Loucy (cell line): ENCODE measurements around the gene HMGXB3.
A peak's percentile ranks its signal among the peaks of the same experiment; 100 is the strongest.

Source experiments
- H2AFZ ChIP-seq: fragments of 200-600 bp; sonication (generic); 2 replicates; pipeline ENCODE4 v1.6.0; 2016; ENCODE audit warnings: antibody characterized with exemption, mild to moderate bottlenecking, low read length, moderate library complexity
- H3F3A ChIP-seq: fragments of 200-600 bp; 2 replicates; pipeline ENCODE4 v1.6.0; 2016; ENCODE audit warnings: antibody characterized with exemption, low read depth, mild to moderate bottlenecking
- H3K27me3 ChIP-seq: fragments of 200-600 bp; sonication (generic); 2 replicates; pipeline ENCODE4 v1.6.1; 2014; ENCODE audit warnings: low read length, mild to moderate bottlenecking; ENCODE audit not compliant: insufficient read depth, poor library complexity, severe bottlenecking
- H3K36me3 ChIP-seq: fragments of 200-600 bp; sonication (generic); 2 replicates; pipeline ENCODE4 v1.6.1; 2016; ENCODE audit warnings: low read length; ENCODE audit not compliant: insufficient read depth
- H3K4me1 ChIP-seq: fragments of 200-600 bp; sonication (generic); 2 replicates; pipeline ENCODE4 v1.5.1; 2014; ENCODE audit warnings: low read length, mild to moderate bottlenecking; ENCODE audit not compliant: insufficient read depth, poor library complexity, severe bottlenecking
- H3K4me2 ChIP-seq: fragments of 200-600 bp; sonication (generic); 2 replicates; pipeline ENCODE4 v1.6.0; 2014; ENCODE audit warnings: antibody characterized with exemption, low read length, low read depth, mild to moderate bottlenecking; ENCODE audit not compliant: poor library complexity, severe bottlenecking
- H3K4me3 ChIP-seq: fragments of 200-600 bp; sonication (generic); 2 replicates; pipeline ENCODE4 v1.5.1; 2014; ENCODE audit warnings: low read length, mild to moderate bottlenecking, mixed read lengths; ENCODE audit not compliant: poor library complexity, severe bottlenecking
- H3K79me2 ChIP-seq: fragments of 200-600 bp; sonication (generic); 2 replicates; pipeline ENCODE4 v1.6.1; 2014; ENCODE audit warnings: low read length; ENCODE audit not compliant: insufficient read depth
- H3K9ac ChIP-seq: fragments of 200-600 bp; sonication (generic); 2 replicates; pipeline ENCODE4 v1.6.0; 2014; ENCODE audit warnings: mild to moderate bottlenecking, low read depth, low read length, moderate library complexity; ENCODE audit not compliant: poor library complexity, severe bottlenecking
- H3K9me2 ChIP-seq: fragments of 200-600 bp; sonication (generic); replicated peaks from 2 replicates; pipeline ENCODE4 v1.6.1; 2016; ENCODE audit warnings: low read depth, low read length, mixed read lengths
- H3K9me3 ChIP-seq: fragments of 200-600 bp; sonication (generic); 2 replicates; pipeline ENCODE4 v1.6.1; 2014; ENCODE audit warnings: mild to moderate bottlenecking, antibody characterized with exemption, low read length, low read depth; ENCODE audit not compliant: insufficient read depth
- H4K20me1 ChIP-seq: fragments of 200-600 bp; sonication (generic); 2 replicates; pipeline ENCODE4 v1.6.0; 2014; ENCODE audit warnings: antibody characterized with exemption, low read length, mild to moderate bottlenecking; ENCODE audit not compliant: insufficient read depth, poor library complexity, severe bottlenecking
- EZH2phosphoT487 ChIP-seq: fragments of 200-600 bp; IDR thresholded peaks from 2 replicates; pipeline ENCODE4 v1.6.1; 2018; ENCODE audit warnings: antibody characterized with exemption, mild to moderate bottlenecking, moderate library complexity, borderline replicate concordance
- TF ChIP-seq, protein P1 (sequence below): fragments of 200-600 bp; sonication (generic); conservative IDR thresholded peaks from 2 replicates; pipeline ENCODE4 v1.5.1; 2014; ENCODE audit warnings: mild to moderate bottlenecking, antibody characterized with exemption, low read length

The HMGXB3 gene

GRCh38 chr5:150065346-150065745 lies 64.8 kb downstream of the HMGXB3 start:
- H3K27me3 ChIP-seq, result no peaks in the 10 kb centered on the region
- H3K9ac ChIP-seq, result no peak overlapping the region
- H3K9me2 ChIP-seq, result no peaks in the 10 kb centered on the region
- no peaks in the 10 kb centered on the region for H3F3A ChIP-seq
- no peaks in the 10 kb centered on the region for H3K79me2 ChIP-seq
- H3K36me3 ChIP-seq, result no peaks in the 10 kb centered on the region
- no peaks in the 10 kb centered on the region for H4K20me1 ChIP-seq
- H3K9me3 ChIP-seq, result no peaks in the 10 kb centered on the region
- no peak for TF ChIP-seq EZH2phosphoT487
- TF ChIP-seq, protein P1, sequence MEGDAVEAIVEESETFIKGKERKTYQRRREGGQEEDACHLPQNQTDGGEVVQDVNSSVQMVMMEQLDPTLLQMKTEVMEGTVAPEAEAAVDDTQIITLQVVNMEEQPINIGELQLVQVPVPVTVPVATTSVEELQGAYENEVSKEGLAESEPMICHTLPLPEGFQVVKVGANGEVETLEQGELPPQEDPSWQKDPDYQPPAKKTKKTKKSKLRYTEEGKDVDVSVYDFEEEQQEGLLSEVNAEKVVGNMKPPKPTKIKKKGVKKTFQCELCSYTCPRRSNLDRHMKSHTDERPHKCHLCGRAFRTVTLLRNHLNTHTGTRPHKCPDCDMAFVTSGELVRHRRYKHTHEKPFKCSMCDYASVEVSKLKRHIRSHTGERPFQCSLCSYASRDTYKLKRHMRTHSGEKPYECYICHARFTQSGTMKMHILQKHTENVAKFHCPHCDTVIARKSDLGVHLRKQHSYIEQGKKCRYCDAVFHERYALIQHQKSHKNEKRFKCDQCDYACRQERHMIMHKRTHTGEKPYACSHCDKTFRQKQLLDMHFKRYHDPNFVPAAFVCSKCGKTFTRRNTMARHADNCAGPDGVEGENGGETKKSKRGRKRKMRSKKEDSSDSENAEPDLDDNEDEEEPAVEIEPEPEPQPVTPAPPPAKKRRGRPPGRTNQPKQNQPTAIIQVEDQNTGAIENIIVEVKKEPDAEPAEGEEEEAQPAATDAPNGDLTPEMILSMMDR, result no peak
- no peak overlapping the region for H3K4me3 ChIP-seq
- no peak overlapping the region for H3K4me2 ChIP-seq
- H3K4me1 ChIP-seq, result peaks cover 37% of the 10 kb centered on the region
- H2AFZ ChIP-seq, result no peak overlapping the region

DNA sequence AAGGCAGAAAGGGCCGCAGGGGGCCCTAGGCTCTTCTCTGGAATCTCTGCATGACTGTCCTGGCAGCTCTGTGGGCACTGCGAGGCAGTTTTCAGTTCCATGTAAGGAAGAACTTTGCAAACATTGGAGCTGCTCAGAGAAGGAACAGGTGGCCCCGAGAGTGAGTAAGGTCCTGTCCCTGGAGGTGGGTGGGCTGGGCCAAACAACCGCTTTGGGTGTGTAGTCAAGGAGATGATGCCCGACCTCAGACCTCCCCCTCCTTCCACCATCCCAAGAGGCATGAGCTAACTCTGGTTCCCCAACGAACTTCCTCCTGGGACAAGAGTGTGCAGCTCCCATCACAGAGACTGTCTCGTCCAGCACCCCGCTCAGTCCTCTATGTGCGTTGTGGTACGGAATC lies 65.3 kb downstream of the HMGXB3 start:
- H3K4me2 ChIP-seq, result no peak overlapping the region
- no peaks in the 10 kb centered on the region for H3K79me2 ChIP-seq
- H3K9me2 ChIP-seq, result no peaks in the 10 kb centered on the region
- H4K20me1 ChIP-seq, result no peaks in the 10 kb centered on the region
- H3K9ac ChIP-seq, result no peak overlapping the region
- H3F3A ChIP-seq, result no peaks in the 10 kb centered on the region
- H3K4me1 ChIP-seq, result peaks cover 37% of the 10 kb centered on the region
- no peaks in the 10 kb centered on the region for H3K9me3 ChIP-seq
- H2AFZ ChIP-seq, result no peak overlapping the region
- no peaks in the 10 kb centered on the region for H3K27me3 ChIP-seq
- no peaks in the 10 kb centered on the region for H3K36me3 ChIP-seq
- no peak for TF ChIP-seq EZH2phosphoT487
- TF ChIP-seq, protein P1, result no peak
- no peak overlapping the region for H3K4me3 ChIP-seq

DNA sequence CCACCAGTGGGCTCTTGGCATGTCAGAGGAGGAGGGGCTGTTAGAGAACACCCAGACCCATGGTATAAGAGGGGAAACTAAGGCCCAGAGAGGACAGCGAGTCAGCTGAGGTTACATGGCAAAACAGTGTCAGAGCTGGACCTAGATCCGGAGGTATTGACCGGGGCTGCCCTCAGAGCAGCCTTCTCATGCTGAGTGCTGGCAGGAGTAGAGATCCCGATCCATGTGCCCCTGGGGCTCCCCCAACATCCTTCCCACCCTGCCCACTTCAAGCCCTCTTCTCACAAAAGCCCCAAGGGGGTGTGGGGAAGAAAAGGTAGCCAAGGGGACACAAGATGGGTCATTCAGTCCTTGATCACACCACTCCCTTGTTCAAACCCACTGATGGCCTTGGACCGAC lies 65.9 kb downstream of the HMGXB3 start:
- H3K4me1 ChIP-seq, result peaks cover 37% of the 10 kb centered on the region
- no peak overlapping the region for H2AFZ ChIP-seq
- H3K4me3 ChIP-seq, result no peak overlapping the region
- H3F3A ChIP-seq, result no peaks in the 10 kb centered on the region
- peak overlapping the region; percentile 52 for H3K4me2 ChIP-seq
- H3K9me2 ChIP-seq, result no peaks in the 10 kb centered on the region
- no peaks in the 10 kb centered on the region for H4K20me1 ChIP-seq
- H3K9ac ChIP-seq, result no peak overlapping the region
- H3K36me3 ChIP-seq, result no peaks in the 10 kb centered on the region
- no peaks in the 10 kb centered on the region for H3K79me2 ChIP-seq
- H3K9me3 ChIP-seq, result no peaks in the 10 kb centered on the region
- H3K27me3 ChIP-seq, result no peaks in the 10 kb centered on the region
- TF ChIP-seq, protein P1, result no peak
- TF ChIP-seq EZH2phosphoT487, result no peak
